DMS79 treated with DMSO at 0.1 percent for 48 hours (cell line): ENCODE results near the gene MEF2D.
A peak's percentile ranks its signal among the peaks of the same experiment; 100 is the strongest.

Experiments used
- DNase-seq: peaks from one replicate; lab custom pipeline; 2025; lab: John Stamatoyannopoulos, UW

The MEF2D gene

GRCh38 chr1:156524481-156524869 is 23.9 kb upstream of the MEF2D start:
- no peak for DNase-seq

GRCh38 chr1:156523801-156524480 is 23.4 kb upstream of the MEF2D start:
- DNase-seq = no peak

DNA sequence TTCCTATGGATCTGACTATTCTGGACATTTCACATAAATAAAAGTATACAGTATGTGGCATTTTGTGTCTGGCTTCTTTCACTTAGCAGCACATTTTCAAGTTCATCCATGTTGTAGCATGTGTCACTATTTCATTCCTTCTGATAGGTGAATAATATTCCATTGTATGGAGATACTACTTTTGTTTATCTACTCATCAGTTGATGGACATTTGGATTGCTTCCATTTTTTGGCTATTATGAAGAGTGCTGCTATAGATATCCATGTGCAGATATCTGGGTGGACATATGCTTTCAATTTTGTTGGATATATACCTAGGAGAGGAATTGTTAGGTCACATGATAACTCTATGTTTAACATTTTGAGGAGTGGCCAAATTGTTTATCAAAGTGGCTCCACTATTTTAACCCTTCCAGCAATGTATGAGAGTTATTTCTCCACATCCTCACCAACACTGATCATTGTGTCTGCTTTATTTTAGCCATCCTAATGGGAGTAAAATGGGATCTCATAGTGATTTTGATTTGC is 21.9 kb upstream of the MEF2D start:
- no peak for DNase-seq

DNA sequence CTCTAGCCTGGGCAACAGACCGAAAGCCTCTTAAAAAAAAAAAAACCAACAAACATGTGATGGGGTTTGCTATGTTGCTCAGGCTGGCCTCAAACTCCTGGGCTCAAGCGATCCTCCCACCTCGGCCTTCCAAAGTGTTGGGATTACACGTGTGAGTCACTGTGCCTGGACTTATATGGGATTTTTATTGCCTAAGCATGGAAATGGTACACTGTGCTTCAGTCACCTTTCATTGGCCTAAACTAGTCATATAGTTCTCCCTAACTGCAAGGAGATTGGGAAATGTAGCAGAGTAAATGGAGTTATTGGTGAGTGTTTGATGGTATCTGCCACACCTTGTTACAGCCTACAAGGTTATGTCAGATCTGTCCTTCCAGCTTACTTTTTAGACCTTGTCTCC is 17.2 kb upstream of the MEF2D start:
- no peak for DNase-seq

DNA sequence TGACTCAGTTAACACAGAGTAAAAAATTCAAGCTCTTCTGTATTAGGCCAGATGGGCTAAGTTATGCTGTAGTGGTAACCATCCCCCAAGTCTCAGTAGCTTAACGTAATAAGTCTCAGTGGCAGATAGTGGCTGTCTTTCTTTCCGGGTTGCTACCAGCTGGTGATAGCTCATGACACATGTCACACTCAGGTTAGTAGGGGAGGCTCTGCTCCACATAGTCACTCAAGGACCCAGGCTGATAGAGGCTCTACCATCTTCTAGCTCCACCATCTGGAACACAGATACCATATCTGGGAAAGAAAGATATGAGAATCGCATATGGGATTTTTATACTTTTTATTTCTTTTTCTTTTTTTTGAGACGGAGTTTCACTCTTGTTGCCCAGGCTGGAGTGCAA is 16.2 kb upstream of the MEF2D start:
- DNase-seq = no peak

DNA sequence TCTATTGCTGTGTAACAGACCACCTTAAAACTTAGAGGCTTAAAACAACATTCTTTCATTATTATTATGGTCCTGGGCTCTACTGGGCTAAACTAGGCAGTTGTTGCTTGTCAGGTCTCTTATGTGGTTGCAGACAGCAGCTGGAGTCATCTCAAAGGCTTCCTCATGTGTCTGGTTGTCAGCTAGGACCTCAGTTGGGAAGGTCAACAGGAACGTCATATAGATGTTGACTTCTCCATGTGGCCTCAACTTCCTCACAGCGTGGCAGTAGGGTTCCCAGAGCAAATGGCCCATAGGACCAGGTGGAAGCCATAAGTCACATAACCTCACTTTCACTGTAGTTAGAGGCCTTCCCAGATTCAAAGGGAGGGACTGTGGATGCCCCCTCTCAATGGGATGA is 15.4 kb upstream of the MEF2D start:
- DNase-seq = no peak

DNA sequence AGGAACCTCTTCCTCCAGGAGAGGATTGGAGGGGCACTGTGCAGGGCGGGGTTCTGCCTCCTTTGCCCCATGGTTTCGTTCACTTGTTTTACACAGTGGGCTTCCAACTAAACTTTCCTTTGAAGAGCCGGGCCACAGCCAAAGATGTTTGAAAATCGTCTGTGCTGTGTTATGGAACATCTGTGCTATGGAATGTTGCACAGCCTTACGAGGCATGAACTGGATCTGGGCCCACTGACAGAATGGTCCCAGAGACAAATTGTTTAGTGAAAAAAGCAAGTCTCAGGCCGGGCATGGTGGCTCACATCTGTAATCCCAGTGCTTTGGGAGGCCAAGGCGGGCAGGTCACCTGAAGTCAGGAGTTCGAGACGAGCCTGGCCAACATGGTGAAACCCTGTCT is 12.6 kb upstream of the MEF2D start:
- DNase-seq = no peak

DNA sequence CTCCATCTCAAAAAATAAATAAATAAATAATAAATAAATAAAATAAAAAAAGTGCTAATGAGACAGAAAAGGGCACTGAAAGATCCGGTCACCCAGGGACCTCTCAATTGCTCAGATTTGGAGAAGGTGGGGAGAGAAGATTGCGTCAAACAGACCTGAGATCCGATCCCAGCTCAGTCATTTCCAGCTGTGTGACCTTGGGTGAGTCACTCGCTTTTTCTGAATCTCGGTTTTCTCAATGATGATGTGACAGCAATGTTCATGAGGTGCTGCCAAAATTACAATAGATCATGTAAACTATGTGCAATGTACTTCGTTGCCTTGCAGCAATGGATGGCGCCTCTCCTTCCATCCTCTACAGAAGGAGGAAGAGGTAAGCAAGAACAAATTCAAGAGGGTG is 11.1 kb upstream of the MEF2D start:
- no peak for DNase-seq

DNA sequence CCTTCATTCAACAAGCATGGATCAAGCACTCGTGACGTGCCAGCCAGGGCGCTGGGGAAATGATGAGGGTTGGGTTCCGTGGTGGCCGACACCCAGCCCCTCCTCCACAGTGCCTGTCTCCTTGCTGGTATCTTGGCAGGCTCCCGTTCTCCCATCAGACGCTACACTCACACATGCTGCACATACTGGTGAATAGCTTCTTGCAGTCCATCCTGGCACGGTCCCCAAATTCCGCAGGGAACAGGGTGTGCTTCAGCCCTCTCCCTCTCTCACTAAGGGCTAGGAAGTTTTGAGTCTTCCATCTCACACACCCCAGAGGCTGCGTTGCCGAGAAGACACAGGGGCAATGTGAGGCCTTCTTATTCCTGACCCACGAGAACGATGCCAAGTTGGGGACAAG is 10.1 kb upstream of the MEF2D start:
- no peak for DNase-seq

DNA sequence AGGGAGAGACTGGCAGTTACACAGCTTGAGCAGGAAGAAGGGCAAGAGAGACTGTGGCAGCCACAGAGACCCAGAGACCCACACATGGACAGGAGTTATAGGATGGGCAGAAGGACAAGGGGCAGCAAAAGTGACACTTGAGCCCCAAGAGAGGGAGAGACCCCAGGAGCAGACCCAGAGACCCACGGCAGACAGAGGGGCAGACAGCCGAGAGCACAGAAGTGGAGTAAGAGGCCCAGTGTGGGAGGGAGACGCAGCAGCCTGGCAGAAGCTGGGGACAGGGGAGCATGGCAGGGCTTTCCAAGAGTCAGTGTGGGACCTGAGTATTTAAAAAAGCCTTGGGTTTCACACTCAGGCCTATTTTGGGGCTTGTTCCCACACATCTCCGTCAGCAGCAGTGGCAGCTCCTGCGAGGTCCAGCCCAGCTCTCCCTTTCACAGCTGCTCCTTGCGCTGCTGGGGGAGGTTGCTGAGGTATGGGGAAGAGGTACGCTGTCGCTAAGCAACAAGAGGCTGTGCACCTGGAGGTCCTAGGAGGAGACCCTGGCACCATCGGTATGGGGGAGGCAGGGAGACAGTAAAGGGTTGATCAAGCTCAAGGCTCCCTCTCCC is 9.0 kb upstream of the MEF2D start:
- no peak for DNase-seq

DNA sequence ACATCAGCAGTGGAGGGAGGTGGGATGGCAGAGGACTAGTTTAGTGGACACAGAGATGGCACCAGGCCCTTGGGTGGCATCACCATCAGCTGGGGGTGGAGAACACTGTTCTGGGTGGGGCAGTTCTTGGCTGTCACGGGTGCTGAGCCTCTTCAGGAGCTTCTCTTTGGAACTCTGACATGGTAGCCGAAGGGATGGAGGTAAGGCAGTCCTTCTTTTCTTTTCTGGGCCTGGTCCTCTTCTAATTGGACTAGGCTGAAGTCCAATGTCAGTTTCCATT is 8.3 kb upstream of the MEF2D start:
- DNase-seq = no peak

DNA sequence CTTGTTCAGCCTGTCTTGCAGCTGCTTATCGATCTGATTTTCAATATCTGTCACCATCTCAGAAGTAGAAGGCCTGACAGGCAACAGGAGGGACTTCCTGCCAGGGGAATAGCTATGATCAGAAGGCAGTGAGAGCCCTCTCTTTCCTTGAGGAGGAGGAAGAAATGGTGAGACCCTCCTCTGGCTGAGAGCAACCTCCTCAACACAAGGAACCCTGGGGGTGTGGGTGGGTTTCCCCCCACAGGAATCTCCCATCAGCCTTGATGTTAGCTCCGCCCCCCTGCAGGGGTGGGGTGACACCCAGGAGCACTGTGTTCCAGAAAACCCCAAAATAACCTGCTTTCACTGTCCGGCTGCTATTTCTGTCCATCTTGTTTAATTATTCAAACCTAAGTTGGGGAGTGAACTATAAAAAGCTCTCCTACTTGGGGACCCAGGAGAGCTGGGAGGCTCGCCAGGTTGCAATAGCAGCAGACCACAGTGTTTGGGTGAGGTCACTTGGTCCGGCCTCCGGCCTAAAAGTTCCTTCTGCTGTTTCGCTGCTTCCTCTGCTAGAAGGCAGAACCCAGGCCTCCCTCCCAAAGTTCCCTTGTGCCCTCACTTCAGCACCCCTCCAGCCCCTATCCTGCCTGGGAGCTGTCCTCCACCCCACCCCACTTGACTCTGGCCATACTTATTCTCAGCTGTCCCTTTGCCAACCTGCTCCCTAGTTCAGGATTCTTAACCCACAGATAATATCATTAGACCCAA is 7.8 kb upstream of the MEF2D start:
- no peak for DNase-seq

DNA sequence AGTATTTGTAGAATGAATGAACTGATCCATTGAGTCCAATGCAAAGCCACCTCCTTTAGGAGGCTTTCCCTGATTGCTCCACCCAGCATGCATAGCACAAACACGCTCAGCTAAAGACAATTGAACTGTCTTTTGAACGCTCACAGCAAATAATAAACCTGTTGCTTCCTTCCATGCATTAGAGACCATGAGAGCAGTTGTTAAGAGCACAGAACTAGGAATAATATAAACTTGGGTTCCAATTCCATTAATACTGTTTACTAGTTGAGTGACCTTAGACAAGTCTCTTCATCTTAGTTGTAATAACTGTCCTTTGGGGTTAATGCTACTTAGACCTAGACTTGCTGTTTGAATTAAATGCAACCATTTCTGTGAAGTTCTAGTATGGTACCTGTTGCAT is 5.9 kb upstream of the MEF2D start:
- DNase-seq = no peak

GRCh38 chr1:156505679-156506298 is 5.2 kb upstream of the MEF2D start:
- DNase-seq = no peak

DNA sequence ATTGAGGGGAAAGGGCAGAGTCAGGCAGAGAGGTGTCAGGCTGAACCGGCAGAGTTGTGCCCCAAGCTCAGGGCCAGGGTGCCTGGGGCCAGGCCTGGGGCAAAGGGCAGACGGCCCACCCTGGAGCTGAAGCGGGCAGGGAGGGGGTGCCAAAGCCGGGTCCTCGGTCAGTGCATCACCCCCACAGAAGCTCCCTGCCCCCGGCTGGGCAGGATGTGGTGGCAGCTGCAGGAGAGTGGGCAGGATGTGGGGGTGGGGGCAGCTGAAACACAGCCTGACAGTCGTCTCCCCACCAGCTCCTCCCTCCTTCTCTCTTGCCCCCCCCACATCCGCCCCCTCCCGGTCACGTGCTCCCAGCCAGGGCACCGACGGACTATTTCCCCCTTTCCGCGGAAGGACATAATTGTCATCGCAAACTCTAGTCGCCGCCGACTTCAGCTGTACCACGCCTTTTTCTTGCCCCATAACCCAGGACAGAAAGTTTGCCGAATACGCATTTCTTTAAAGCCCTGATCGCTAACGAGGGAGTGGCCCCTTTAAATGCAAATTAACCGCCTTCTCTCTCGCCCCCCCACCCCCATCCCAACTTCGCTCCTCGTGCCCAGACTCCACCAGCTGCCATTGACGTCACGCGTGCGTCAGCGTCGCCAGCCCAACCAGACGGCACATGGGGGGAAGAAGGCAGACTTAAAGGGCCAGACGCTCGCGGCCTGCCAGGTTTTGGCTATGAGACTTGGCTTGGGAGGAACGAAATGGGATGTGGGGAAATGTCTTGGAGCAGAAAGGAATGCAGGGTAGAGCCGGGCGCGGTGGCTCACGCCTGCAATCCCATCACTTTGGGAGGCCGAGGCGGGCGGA is 4.5 kb upstream of the MEF2D start:
- peak; percentile 89 for DNase-seq

- DNase-seq = peak; percentile 7
Measured at GRCh38 chr1:156504438-156504813, 3.9 kb upstream of the MEF2D start.

DNA sequence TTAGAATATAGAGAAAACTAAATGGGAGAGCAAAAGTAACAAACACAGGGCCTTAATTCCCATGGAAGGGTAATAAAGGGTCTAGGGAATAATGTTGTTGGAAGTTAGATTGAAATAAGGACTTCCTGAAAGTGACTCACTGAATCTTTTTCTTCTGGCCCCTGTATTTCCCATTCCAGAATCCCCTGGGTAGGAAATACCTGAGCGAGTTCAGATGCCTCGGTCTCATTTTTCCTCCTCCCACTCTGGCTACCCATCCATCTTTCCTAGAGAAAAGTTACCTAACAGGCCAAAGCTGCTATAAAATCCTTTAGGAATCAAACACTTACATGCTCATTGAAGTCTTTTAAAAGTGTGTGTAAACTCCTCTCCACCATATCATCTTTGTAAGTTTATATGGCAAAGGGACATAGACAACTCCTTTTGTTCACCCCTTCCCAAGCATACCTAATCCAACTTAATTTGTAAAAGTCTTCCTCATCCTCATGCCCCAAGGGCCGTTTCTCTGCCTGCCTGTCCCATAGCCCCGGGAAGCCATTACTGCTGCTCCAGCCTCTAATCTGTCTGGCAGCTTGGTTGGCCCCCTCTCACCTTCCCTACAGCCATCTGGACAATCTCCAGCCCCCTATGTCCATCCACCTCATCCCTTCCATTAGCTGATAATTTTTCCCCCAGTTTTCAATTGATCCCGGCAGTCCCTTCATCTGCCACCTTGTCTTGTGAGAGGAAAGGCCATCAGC is 3.3 kb upstream of the MEF2D start:
- DNase-seq = no peak

DNA sequence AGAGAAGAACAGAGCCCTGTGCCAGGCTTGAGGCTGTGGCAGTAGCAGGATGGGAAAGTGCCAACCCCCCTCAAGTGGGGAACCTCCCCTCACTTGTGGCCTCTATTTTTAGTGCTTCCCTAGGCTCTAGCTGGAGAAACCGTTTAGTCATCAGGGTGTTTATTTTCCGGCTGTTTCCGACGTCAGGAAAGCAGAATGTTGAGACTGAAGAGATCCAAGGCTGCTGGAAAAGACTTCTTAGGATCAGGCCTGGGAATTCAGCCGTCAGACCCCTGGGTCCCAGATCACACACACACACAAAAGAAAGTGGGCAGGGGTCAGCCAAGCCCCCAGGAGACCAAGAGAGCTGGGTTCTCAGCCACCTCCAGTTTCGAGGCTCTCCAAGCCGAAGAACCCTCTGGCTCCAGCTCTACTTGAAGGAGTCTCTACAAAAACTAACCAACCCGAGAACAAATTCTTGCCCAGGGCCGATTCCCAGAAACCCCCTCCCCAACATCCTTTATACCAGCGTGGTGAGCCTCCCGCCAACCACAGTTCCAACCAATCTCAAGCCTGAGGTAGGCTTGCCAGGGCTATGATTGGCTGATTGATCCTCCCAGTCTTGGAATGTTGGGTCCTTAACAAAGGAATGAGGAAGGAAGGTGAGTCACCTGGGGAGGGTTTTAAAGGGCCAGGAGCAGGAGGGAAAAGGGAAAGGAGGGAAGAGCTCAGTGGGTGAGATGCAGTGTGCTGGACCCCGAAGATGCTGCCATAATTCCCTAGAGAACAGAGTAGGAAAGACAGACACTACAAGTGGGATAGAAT is 2.5 kb upstream of the MEF2D start:
- no peak for DNase-seq

GRCh38 chr1:156502391-156502893 is 1.9 kb upstream of the MEF2D start:
- DNase-seq = no peak

DNA sequence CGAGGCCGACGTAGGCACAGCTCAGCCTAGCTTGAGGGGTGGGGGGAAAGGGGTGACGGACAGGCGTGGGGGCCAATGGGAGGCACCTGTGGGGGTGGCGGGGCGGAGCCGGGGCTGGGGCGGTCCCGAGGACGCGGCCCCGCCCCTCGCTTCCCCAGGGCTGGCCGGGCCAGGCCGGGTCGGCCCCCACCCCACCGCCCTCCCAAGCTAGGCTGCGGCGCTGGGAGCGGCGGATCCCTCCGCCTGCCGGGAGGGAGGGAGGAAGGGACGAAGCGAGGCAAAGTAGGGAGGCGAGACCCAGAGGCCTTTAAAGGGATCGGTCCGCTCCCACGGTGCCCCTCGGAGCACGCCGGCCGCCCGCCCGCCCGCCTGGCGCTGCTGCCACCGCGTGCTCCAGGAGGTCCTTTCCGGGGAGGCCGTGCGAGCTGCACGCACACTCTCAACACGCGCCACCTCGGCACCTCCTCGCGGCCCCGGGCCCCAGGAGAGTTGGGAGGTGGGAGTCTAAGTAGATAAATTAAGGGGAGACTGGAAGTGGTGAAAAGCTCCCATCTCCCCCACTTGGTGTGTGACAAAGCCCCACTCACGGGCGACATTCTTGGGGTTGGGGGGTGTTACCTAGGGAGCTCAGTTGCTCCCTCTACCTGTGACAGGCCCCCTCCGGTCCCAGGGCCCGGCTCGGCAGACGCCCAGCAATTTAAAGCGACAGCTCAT is 375 bp upstream of the MEF2D start:
- peak; percentile 85 for DNase-seq
